ENCODE measurements around the gene NOB1.

DNA sequence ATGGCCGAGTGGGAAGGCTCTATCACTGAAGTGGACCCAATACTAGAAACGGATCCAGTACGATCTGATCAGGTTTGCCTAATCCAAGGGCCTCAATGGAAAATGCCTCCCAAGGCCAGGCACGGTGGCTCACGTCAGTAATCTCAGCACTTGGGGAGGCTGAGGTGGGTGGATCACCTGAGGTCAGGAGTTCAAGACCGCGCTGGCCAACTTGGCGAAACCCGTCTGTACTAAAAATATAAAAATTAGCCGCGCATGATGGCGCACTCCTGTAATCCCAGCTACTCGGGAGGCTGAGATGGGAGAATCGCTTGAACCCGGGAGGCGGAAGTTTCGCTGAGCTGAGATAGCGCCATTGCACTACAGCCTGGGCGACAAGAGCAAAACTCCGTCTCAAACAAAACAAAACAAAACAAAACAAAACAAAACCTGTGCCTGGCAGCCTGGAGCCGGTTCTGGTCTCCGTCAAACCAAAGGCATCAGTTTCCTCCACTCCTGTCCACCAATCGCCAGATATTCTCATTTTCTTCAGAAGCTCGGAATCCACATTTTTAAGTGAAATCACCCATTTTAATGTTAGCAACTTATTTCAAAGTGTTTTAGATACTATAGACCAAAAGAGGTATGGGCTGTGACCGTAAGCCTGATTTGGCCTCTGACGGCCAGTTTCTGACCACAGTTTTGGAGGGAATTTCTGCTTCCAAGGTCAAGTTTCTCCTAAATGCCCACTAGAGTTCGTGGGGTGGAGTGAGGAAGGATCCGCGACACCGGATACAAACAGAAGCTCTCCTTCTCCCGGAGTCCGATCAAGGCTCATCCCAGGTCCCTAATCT lies 29.0 kb downstream of the NOB1 start:
- TF ChIP-seq POLR2A (IDR thresholded peaks at IDR 0.05; ENCODE audit: borderline replicate concordance, extremely low read depth, insufficient read depth, insufficient read length) (no peak), EZH2 (IDR thresholded peaks at IDR 0.05) (no peak), CTCF (IDR thresholded peaks at IDR 0.05 in 2 of 3, conservative IDR thresholded peaks at IDR 0.05 in 1 of 3; ENCODE audit: borderline replicate concordance in 1 of 3, insufficient read depth in 1 of 3, low read depth in 2 of 3, low read length in 2 of 3) (no peak), RAD21 (IDR thresholded peaks at IDR 0.05; ENCODE audit: low read depth) (no peak), CBX3 (IDR thresholded peaks at IDR 0.05; ENCODE audit: low read depth) (no peak), FOSL1 (IDR thresholded peaks at IDR 0.05; ENCODE audit: low read depth) (no peak), SIN3A (IDR thresholded peaks at IDR 0.05; ENCODE audit: low read depth) (no peak), YY1 (IDR thresholded peaks at IDR 0.05; ENCODE audit: extremely low read depth, insufficient replicate concordance, low read depth, low read length) (no peak), MAX (IDR thresholded peaks at IDR 0.05) (no peak), ZNF274 (IDR thresholded peaks at IDR 0.05; ENCODE audit: low read depth, low read length) (no peak), CEBPB (IDR thresholded peaks at IDR 0.05; ENCODE audit: low read depth) (no peak)
